GM23338 (cell line): Measurements from ENCODE around the gene SPTLC2. TPM values are rescaled to one million over a fixed set of nuclear protein-coding genes. Genes with fewer than 3 reads are reported as not detected.

Experiments used
- ATAC-seq: fragments of 200-7000 bp; cut with Tn5 transposase; 3 replicates; pipeline ENCODE4 v1.9.1; 2020
- DNase-seq: peaks from one replicate; pipeline ENCODE4 v3.0.0-alpha.2; 2015; ENCODE audit warnings: low spot score
- H2AFZ ChIP-seq: fragments of 200-600 bp; sonication (generic); 2 replicates; pipeline ENCODE4 v1.8.0; 2016; ENCODE audit warnings: antibody characterized with exemption, mild to moderate bottlenecking, moderate library complexity
- H3F3A ChIP-seq: fragments of 200-600 bp; sonication (generic); replicated peaks from 2 replicates; pipeline ENCODE4 v1.8.0; 2017; ENCODE audit warnings: antibody characterized with exemption, mixed run types, low read depth
- H3K27ac ChIP-seq: fragments of 200-600 bp; sonication (generic); 2 replicates; pipeline ENCODE4 v1.6.1; 2016; ENCODE audit warnings: low read depth
- H3K27me3 ChIP-seq: fragments of 200-600 bp; sonication (generic); 2 replicates; pipeline ENCODE4 v1.8.0; 2016; ENCODE audit warnings: mild to moderate bottlenecking, mixed run types, moderate library complexity; ENCODE audit not compliant: insufficient read depth
- H3K36me3 ChIP-seq: fragments of 200-600 bp; sonication (generic); 2 replicates; pipeline ENCODE4 v1.8.0; 2016; ENCODE audit warnings: mild to moderate bottlenecking; ENCODE audit not compliant: insufficient read depth
- H3K4me1 ChIP-seq: fragments of 200-600 bp; sonication (generic); 2 replicates; pipeline ENCODE4 v1.8.0; 2016; ENCODE audit warnings: mild to moderate bottlenecking, moderate library complexity; ENCODE audit not compliant: insufficient read depth
- H3K4me2 ChIP-seq: fragments of 200-600 bp; sonication (generic); 2 replicates; pipeline ENCODE4 v1.7.1; 2017; ENCODE audit warnings: mixed run types
- H3K4me3 ChIP-seq: fragments of 200-600 bp; sonication (generic); 2 replicates; pipeline ENCODE4 v1.6.1; 2016; ENCODE audit warnings: mixed run types
- H3K79me2 ChIP-seq: fragments of 200-600 bp; sonication (generic); replicated peaks from 2 replicates; pipeline ENCODE4 v1.8.0; 2017; ENCODE audit warnings: mild to moderate bottlenecking; ENCODE audit not compliant: insufficient read depth
- H3K9me2 ChIP-seq: fragments of 200-600 bp; sonication (generic); 2 replicates; pipeline ENCODE4 v1.8.0; 2017; ENCODE audit not compliant: insufficient read depth
- H4K20me1 ChIP-seq: fragments of 200-600 bp; sonication (generic); replicated peaks from 2 replicates; pipeline ENCODE4 v1.8.0; 2017; ENCODE audit warnings: mild to moderate bottlenecking; ENCODE audit not compliant: insufficient read depth
- H3K27ac Mint-ChIP-seq: 2 replicates; pipeline ENCODE4 v1.8.0; 2020; ENCODE audit warnings: inconsistent platforms, mild to moderate bottlenecking, moderate library complexity, mixed read lengths
- H3K27me3 Mint-ChIP-seq: 3 replicates; pipeline ENCODE4 v1.8.0; 2022; ENCODE audit warnings: low read depth, mild to moderate bottlenecking, moderate library complexity, mixed read lengths, inconsistent platforms; ENCODE audit not compliant: insufficient read depth, poor library complexity
- H3K36me3 Mint-ChIP-seq: 3 replicates; pipeline ENCODE4 v1.8.0; 2021; ENCODE audit warnings: low read depth, mild to moderate bottlenecking, inconsistent platforms, moderate library complexity, mixed read lengths
- H3K4me1 Mint-ChIP-seq: 3 replicates; pipeline ENCODE4 v1.8.0; 2020; ENCODE audit warnings: mild to moderate bottlenecking, inconsistent platforms, mixed read lengths
- H3K4me3 Mint-ChIP-seq: 3 replicates; pipeline ENCODE4 v1.8.0; 2021; ENCODE audit warnings: moderate library complexity, mild to moderate bottlenecking, inconsistent platforms, mixed read lengths
- H3K9me3 Mint-ChIP-seq: 3 replicates; pipeline ENCODE4 v1.8.0; 2020; ENCODE audit warnings: moderate library complexity, mild to moderate bottlenecking, inconsistent platforms, mixed read lengths
- CREB1 ChIP-seq: fragments of 250-450 bp; sonication (Bioruptor Pico); IDR thresholded peaks from 2 replicates; pipeline ENCODE4 v1.5.0; 2020; ENCODE audit warnings: low read depth, mild to moderate bottlenecking, moderate library complexity
- EZH2 ChIP-seq: fragments of 200-600 bp; sonication (generic); IDR thresholded peaks from one replicate; pipeline ENCODE4 v1.8.0; 2017; ENCODE audit warnings: antibody characterized with exemption, mild to moderate bottlenecking, low read depth; ENCODE audit not compliant: unreplicated experiment
- EZH2phosphoT487 ChIP-seq: fragments of 200-600 bp; sonication (generic); IDR thresholded peaks from one replicate; pipeline ENCODE4 v1.8.1; 2018; ENCODE audit warnings: antibody characterized with exemption; ENCODE audit not compliant: unreplicated experiment
- JUNB ChIP-seq: IDR thresholded peaks from one replicate; pipeline ENCODE4 v1.6.1; 2016; ENCODE audit warnings: antibody characterized with exemption; ENCODE audit not compliant: unreplicated experiment
- NANOG ChIP-seq: IDR thresholded peaks from 2 replicates; pipeline ENCODE4 v1.6.1; 2016; ENCODE audit warnings: antibody characterized with exemption, borderline replicate concordance
- POLR2AphosphoS5 ChIP-seq: IDR thresholded peaks from 2 replicates; pipeline ENCODE4 v1.6.1; 2016; ENCODE audit warnings: antibody characterized with exemption, low read depth
- REST ChIP-seq: IDR thresholded peaks from one replicate; pipeline ENCODE4 v1.6.1; 2018; ENCODE audit warnings: antibody characterized with exemption; ENCODE audit not compliant: unreplicated experiment
- STAT1 ChIP-seq: IDR thresholded peaks from one replicate; pipeline ENCODE4 v1.6.1; 2016; ENCODE audit warnings: antibody characterized with exemption; ENCODE audit not compliant: unreplicated experiment
- ZNF114 ChIP-seq: fragments of 250-450 bp; sonication (Bioruptor Pico); IDR thresholded peaks from 2 replicates; pipeline ENCODE4 v1.5.0; 2020; ENCODE audit warnings: mild to moderate bottlenecking, moderate library complexity
- ZNF331 ChIP-seq: fragments of 250-450 bp; sonication (Bioruptor Pico); IDR thresholded peaks from 2 replicates; pipeline ENCODE4 v1.5.0; 2020; ENCODE audit warnings: low read depth, mild to moderate bottlenecking, moderate library complexity
- polyA plus RNA-seq: library from polyadenylated mRNA; unstranded; fragments of >200 nt; fragmentation: Nextera tagmentation; extraction: Ambion mirVana; gene quantifications from 2 replicates; pipeline ENCODE4 v1.2.1, GENCODE V29; 2016
- total RNA-seq: library from RNA; depleted of rRNA; stranded (reverse); fragments of >200 nt; shearing (Covaris generic); gene quantifications from 2 replicates; pipeline ENCODE4 v1.2.3, GENCODE V29; 2014
- TF ChIP-seq, protein P1 (sequence below), 2 experiments: fragments of 200-600 bp in 1 of 2; sonication (generic) in 1 of 2; conservative IDR thresholded peaks; 2 replicates each; pipeline versions ENCODE4 v1.5.1 to v1.6.1; 2016 to 2017; ENCODE audit warnings: antibody characterized with exemption in 2 of 2, low read depth in 2 of 2, mild to moderate bottlenecking in 2 of 2, moderate library complexity in 1 of 2

SPTLC2 gene
- total and polyA plus RNA-seq, 2 experiments from 2014 or later, result 22.3 to 38.9 TPM

GRCh38 chr14:77599889-77600288 is 16.5 kb downstream of the SPTLC2 start (continued):
- no peak for TF ChIP-seq REST
- no peak for TF ChIP-seq CREB1 (CRISPR knock-in tag)
- TF ChIP-seq POLR2AphosphoS5, result no peak
- no peak for TF ChIP-seq EZH2phosphoT487
- TF ChIP-seq EZH2, result no peak
- no peak for TF ChIP-seq STAT1
- TF ChIP-seq, protein P1, sequence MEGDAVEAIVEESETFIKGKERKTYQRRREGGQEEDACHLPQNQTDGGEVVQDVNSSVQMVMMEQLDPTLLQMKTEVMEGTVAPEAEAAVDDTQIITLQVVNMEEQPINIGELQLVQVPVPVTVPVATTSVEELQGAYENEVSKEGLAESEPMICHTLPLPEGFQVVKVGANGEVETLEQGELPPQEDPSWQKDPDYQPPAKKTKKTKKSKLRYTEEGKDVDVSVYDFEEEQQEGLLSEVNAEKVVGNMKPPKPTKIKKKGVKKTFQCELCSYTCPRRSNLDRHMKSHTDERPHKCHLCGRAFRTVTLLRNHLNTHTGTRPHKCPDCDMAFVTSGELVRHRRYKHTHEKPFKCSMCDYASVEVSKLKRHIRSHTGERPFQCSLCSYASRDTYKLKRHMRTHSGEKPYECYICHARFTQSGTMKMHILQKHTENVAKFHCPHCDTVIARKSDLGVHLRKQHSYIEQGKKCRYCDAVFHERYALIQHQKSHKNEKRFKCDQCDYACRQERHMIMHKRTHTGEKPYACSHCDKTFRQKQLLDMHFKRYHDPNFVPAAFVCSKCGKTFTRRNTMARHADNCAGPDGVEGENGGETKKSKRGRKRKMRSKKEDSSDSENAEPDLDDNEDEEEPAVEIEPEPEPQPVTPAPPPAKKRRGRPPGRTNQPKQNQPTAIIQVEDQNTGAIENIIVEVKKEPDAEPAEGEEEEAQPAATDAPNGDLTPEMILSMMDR (conservative IDR thresholded peaks at IDR 0.05; ENCODE audit: low read depth in 2 of 2), result no peak

GRCh38 chr14:77598366-77599070 is 17.9 kb downstream of the SPTLC2 start:
- H3K36me3 ChIP-seq, result peaks cover 25% of the 10 kb centered on the region
- no peak overlapping the region for H3K4me3 ChIP-seq
- peaks cover 23% of the 10 kb centered on the region for H3K4me1 ChIP-seq
- no peak overlapping the region for H3K27ac ChIP-seq
- H3F3A ChIP-seq, result no peaks in the 10 kb centered on the region
- no peaks in the 10 kb centered on the region for H3K27me3 ChIP-seq
- Mint-ChIP-seq H3K27ac (no peak overlapping the region; the same call in 1 of the 2 replicates), H3K4me3 (no peak overlapping the region), H3K27me3 (no peaks in the 10 kb centered on the region), H3K4me1 (peaks cover 19% of the 10 kb centered on the region), H3K9me3 (peaks cover 29% of the 10 kb centered on the region), H3K36me3 (peaks cover 48% of the 10 kb centered on the region)
- peaks cover 63% of the 10 kb centered on the region for H3K79me2 ChIP-seq
- no peak for ATAC-seq
- DNase-seq, result no peak
- no peaks in the 10 kb centered on the region; the same call in 1 of the 2 replicates for H4K20me1 ChIP-seq
- no peak overlapping the region for H3K4me2 ChIP-seq
- H2AFZ ChIP-seq, result no peak overlapping the region
- H3K9me2 ChIP-seq, result no peaks in the 10 kb centered on the region
- TF ChIP-seq JUNB (no peak), ZNF114 (CRISPR knock-in tag) (no peak), EZH2phosphoT487 (no peak), ZNF331 (CRISPR knock-in tag) (no peak), STAT1 (no peak), REST (no peak), POLR2AphosphoS5 (no peak), CREB1 (CRISPR knock-in tag) (no peak), NANOG (no peak), EZH2 (no peak)
- TF ChIP-seq, protein P1 (conservative IDR thresholded peaks at IDR 0.05; ENCODE audit: low read depth in 2 of 2), result no peak
